GM23248 (cell line): ENCODE measurements around the gene TM4SF20. TPM values are rescaled to one million over a fixed set of nuclear protein-coding genes. Genes with fewer than 3 reads are reported as not detected.

Source experiments
- DNase-seq: peaks from one replicate; pipeline ENCODE4 v3.0.0-alpha.2; 2015
- H2AFZ ChIP-seq: fragments of 200-600 bp; sonication (generic); 2 replicates; pipeline ENCODE4 v1.6.1; 2016; ENCODE audit warnings: antibody characterized with exemption
- H3F3A ChIP-seq: fragments of 200-600 bp; sonication (generic); 2 replicates; pipeline ENCODE4 v1.6.1; 2016; ENCODE audit warnings: mild to moderate bottlenecking, antibody characterized with exemption, mixed run types; ENCODE audit not compliant: insufficient read depth
- H3K27ac ChIP-seq: fragments of 200-600 bp; sonication (generic); 2 replicates; pipeline ENCODE4 v1.5.1; 2016; ENCODE audit warnings: mild to moderate bottlenecking
- H3K27me3 ChIP-seq: fragments of 200-600 bp; sonication (generic); replicated peaks from 2 replicates; pipeline ENCODE4 v1.6.1; 2016; ENCODE audit warnings: mild to moderate bottlenecking; ENCODE audit not compliant: insufficient read depth
- H3K36me3 ChIP-seq: fragments of 200-600 bp; sonication (generic); 2 replicates; pipeline ENCODE4 v1.6.1; 2016; ENCODE audit warnings: low read depth, mild to moderate bottlenecking
- H3K4me1 ChIP-seq: fragments of 200-600 bp; sonication (generic); 2 replicates; pipeline ENCODE4 v1.6.1; 2016; ENCODE audit warnings: mild to moderate bottlenecking; ENCODE audit not compliant: insufficient read depth
- H3K4me2 ChIP-seq: fragments of 200-600 bp; sonication (generic); one replicate; pipeline ENCODE4 v1.6.1; 2016; ENCODE audit warnings: mild to moderate bottlenecking; ENCODE audit not compliant: unreplicated experiment
- H3K4me3 ChIP-seq: fragments of 200-600 bp; sonication (generic); 2 replicates; pipeline ENCODE4 v1.5.1; 2016; ENCODE audit warnings: mild to moderate bottlenecking
- H3K79me2 ChIP-seq: fragments of 200-600 bp; sonication (generic); 2 replicates; pipeline ENCODE4 v1.6.1; 2016; ENCODE audit warnings: mild to moderate bottlenecking; ENCODE audit not compliant: insufficient read depth
- H3K9ac ChIP-seq: fragments of 200-600 bp; sonication (generic); 2 replicates; pipeline ENCODE4 v1.6.1; 2016; ENCODE audit warnings: mild to moderate bottlenecking
- H3K9me2 ChIP-seq: fragments of 200-600 bp; sonication (generic); 2 replicates; pipeline ENCODE4 v1.6.1; 2016; ENCODE audit warnings: mixed run types, mild to moderate bottlenecking, moderate library complexity; ENCODE audit not compliant: insufficient read depth
- H3K9me3 ChIP-seq: fragments of 200-600 bp; sonication (generic); one replicate; pipeline ENCODE4 v1.6.1; 2017; ENCODE audit warnings: low read depth
- H4K20me1 ChIP-seq: fragments of 200-600 bp; sonication (generic); 2 replicates; pipeline ENCODE4 v1.6.0; 2016; ENCODE audit not compliant: insufficient read depth
- EZH2 ChIP-seq: fragments of 200-600 bp; sonication (generic); IDR thresholded peaks from 2 replicates; pipeline ENCODE4 v1.6.1; 2018; ENCODE audit warnings: antibody characterized with exemption, mild to moderate bottlenecking; ENCODE audit not compliant: insufficient read depth, poor library complexity, severe bottlenecking
- EZH2phosphoT487 ChIP-seq: fragments of 200-600 bp; sonication (generic); IDR thresholded peaks from 2 replicates; pipeline ENCODE4 v1.6.1; 2018; ENCODE audit warnings: antibody characterized with exemption, moderate library complexity, mild to moderate bottlenecking, low read depth; ENCODE audit not compliant: insufficient read depth
- WGBS, 2 experiments: methylation state at CpG; one replicate each; pipeline ENCODE4 v1.1.6; 2015 to 2017; ENCODE audit warnings: low lambda C conversion rate in 2 of 2, low coverage in 1 of 2; ENCODE audit errors: missing lambda C conversion rate in 2 of 2; 5-methylcytosine and 5-hydroxymethylcytosine counted together
- in situ Hi-C: fragments of 300-500 bp; cut with MboI; formaldehyde crosslinking; loops from 2 replicates; pipeline ENCODE4 v1.15.0; 2020
- polyA plus RNA-seq: library from polyadenylated mRNA; unstranded; fragments of >200 nt; fragmentation: Nextera tagmentation; extraction: Ambion mirVana; gene quantifications from 2 replicates; pipeline ENCODE4 v1.2.1, GENCODE V29; 2016
- total RNA-seq: library from RNA; depleted of rRNA; stranded (reverse); fragments of >200 nt; shearing (Covaris generic); gene quantifications from 2 replicates; pipeline ENCODE4 v1.2.3, GENCODE V29; 2014

TM4SF20 gene
- total and polyA plus RNA-seq, 2 experiments from 2014 or later, result 16.8 to 18.7 TPM

DNA sequence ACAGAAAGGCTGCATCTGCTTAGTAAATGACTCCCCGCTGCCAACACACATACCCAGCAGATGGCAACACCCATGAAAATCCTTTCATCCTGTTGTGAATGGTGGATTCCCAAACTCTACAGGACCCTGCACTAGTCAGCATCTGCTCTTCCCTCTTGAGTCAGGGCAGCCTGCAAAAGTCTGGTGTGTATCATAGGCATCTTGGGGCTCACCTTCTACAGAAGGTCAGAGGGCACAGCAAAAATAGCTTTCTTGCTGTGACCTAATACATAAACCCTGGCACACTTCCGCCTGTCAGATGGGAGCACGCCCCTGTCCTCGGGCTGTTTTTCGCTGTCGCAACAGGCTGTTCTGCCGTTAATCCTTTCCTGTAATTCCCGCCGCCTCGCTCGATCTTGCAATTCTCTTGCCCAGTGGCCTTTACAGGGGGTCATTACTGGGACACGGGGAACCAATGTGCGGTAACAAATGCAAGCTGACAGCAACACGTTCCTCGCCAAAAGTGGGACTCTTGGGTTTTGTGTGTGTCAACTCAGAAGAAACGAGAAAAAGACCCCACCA, 28.6 kb upstream of the TM4SF20 start:
- 13 to 21% methylated on average over 16 of the region's 16 CpGs for WGBS, 2 experiments
- Histone ChIP-seq H3K9me3 (no peaks in the 10 kb centered on the region), H3K4me2 (peak overlapping the region; percentile 62), H3K79me2 (no peaks in the 10 kb centered on the region), H3K4me1 (peaks cover 33% of the 10 kb centered on the region), H2AFZ (peak overlapping the region; percentile 52), H3K9ac (peak overlapping the region; percentile 81; the same call in 1 of the 2 replicates), H3K9me2 (no peaks in the 10 kb centered on the region), H3K36me3 (no peaks in the 10 kb centered on the region), H4K20me1 (no peaks in the 10 kb centered on the region), H3K27me3 (no peaks in the 10 kb centered on the region), H3F3A (peaks cover 34% of the 10 kb centered on the region), H3K27ac (peak overlapping the region; percentile 98), H3K4me3 (no peak overlapping the region; the same call in 1 of the 2 replicates)
- TF ChIP-seq EZH2phosphoT487 (no peak), EZH2 (no peak)
- in situ Hi-C loops, result loop anchor here (5.0 kb wide), 1 partner anchor 360 kb away; no protein-coding TSS in a partner anchor
- peak; percentile 73 for DNase-seq

DNA sequence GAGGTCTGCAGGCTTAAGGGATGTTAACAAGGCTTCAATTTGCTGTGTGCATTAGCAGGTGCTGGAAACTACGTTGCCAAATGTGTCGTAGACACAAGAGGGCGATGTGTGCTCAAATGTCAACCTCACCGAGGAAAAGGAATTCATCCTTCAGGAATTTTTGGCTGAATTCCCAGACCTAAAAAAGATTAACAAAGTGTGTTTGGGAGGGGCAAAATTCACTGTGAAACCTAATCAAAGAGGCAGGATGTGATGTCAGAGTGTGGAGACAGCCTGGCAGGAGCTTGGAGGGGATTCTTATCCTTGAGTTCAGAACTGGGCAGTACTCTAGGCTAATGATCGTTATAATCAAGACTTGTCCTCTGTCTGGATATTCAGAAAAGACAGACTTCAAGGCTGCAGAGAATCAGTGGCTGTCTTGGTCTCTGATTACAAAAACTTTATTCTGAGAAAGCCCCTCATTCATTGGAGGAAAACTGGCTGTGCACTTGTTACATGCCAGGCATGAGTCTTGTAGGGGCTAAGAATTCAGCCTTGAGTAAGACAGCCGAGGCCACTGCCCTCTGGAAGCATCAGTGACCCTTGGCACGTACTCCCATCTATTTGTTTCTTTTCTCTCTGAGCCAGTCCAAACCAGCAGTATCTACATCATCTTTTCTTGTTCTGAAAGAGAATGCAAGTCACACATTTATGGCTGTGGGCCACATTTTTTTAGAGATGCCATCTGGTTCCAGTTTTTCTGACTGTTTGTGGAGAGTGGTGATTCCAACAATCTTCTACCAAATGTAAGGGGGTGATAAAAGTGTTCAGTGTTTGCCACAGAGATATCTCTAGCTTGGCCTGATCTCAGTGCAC, 27.3 kb upstream of the TM4SF20 start:
- H4K20me1 ChIP-seq, result no peaks in the 10 kb centered on the region
- in situ Hi-C loops, result loop anchor here (5.0 kb wide), 1 partner anchor 361 kb away; no protein-coding TSS in a partner anchor
- no peaks in the 10 kb centered on the region for H3K79me2 ChIP-seq
- DNase-seq, result peak; percentile 98
- peaks cover 30% of the 10 kb centered on the region for H3K4me1 ChIP-seq
- peak overlapping the region; percentile 62 for H3K4me2 ChIP-seq
- peak overlapping the region; percentile 52 for H2AFZ ChIP-seq
- H3K27me3 ChIP-seq, result no peaks in the 10 kb centered on the region
- H3K4me3 ChIP-seq, result peak overlapping the region; percentile 50
- peak overlapping the region; percentile 98 for H3K27ac ChIP-seq
- peak overlapping the region; percentile 81 for H3K9ac ChIP-seq
- H3K9me2 ChIP-seq, result no peaks in the 10 kb centered on the region
- no peaks in the 10 kb centered on the region for H3K9me3 ChIP-seq
- H3K36me3 ChIP-seq, result no peaks in the 10 kb centered on the region
- WGBS, 2 experiments, result 0 to 2% methylated on average over 7 of the region's 7 CpGs
- TF ChIP-seq EZH2 (no peak), EZH2phosphoT487 (no peak)
- H3F3A ChIP-seq, result peaks cover 33% of the 10 kb centered on the region

DNA sequence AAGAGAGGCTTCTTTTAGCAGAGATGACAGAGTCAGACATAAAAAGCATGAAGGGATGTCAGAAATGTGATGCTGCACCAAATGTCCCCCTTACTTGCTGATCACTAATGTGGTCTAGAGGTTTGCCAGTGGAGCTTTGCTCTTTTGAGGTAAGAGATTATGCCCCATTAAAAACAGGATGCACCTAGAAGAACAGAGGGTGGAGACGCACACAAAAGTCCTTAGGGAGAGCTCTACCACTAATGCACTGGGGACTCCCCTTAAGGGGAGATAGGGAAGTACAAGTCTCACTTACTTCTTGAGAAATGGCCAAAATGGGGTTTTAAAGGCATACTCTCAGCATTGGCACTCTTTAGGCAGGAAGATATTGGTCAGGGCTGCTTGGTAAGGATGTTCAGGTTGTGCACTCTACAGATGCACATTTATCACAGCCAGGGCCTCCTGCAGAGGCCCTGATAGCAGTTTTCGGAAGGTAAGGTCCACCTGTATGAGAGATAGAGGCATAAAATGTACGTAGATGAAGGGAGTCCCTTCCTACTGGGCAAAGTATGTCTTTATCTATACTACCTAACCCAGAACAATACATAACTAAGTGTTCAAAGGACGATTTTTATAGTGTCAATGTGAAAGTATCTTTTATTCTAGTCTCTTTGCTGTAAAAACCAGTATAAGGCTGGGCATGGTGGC, 25.6 kb upstream of the TM4SF20 start:
- Histone ChIP-seq H3K4me2 (no peak overlapping the region), H3K79me2 (no peaks in the 10 kb centered on the region), H3K9me2 (no peaks in the 10 kb centered on the region), H3K27ac (no peak overlapping the region), H2AFZ (no peak overlapping the region), H3K36me3 (no peaks in the 10 kb centered on the region), H3K9ac (no peak overlapping the region), H3K27me3 (no peaks in the 10 kb centered on the region), H3K4me1 (peaks cover 23% of the 10 kb centered on the region), H3K4me3 (no peak overlapping the region), H3F3A (peaks cover 27% of the 10 kb centered on the region), H4K20me1 (no peaks in the 10 kb centered on the region), H3K9me3 (no peaks in the 10 kb centered on the region)
- no peak for DNase-seq
- 86 to 95% methylated on average over 4 of the region's 4 CpGs for WGBS, 2 experiments
- TF ChIP-seq EZH2, result no peak
- no peak for TF ChIP-seq EZH2phosphoT487
- in situ Hi-C loops, result loop anchor here (5.0 kb wide), 1 partner anchor 363 kb away; no protein-coding TSS in a partner anchor

DNA sequence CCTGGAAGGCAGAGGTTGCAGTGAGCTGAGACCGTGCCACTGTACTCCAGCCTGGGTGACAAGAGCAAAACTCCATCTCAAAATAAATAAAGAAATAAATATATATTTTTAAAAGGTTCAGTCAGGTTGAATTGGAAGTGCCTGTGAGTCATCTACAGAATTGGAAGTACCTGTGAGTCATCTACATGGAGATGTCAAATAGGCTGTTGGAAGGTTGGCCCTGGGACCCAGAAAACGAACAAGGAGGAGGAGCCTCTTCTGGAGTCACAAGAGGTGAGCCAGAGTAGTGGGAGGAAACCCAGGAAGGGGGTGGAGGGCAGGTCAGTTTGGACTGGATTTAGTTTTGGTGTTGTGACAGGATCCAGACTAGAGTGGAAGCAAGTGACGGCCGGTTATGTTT, 23.9 kb upstream of the TM4SF20 start:
- Histone ChIP-seq H3K9ac (no peak overlapping the region), H3K4me2 (no peak overlapping the region), H3K79me2 (no peaks in the 10 kb centered on the region), H4K20me1 (no peaks in the 10 kb centered on the region), H3K27ac (no peak overlapping the region), H3K4me3 (no peak overlapping the region), H3K9me2 (no peaks in the 10 kb centered on the region), H3K27me3 (no peaks in the 10 kb centered on the region), H3F3A (peaks cover 24% of the 10 kb centered on the region), H2AFZ (no peak overlapping the region), H3K9me3 (no peaks in the 10 kb centered on the region), H3K4me1 (peaks cover 22% of the 10 kb centered on the region), H3K36me3 (no peaks in the 10 kb centered on the region)
- TF ChIP-seq EZH2phosphoT487, result no peak
- no peak for TF ChIP-seq EZH2
- in situ Hi-C loops, result no loop called here
- DNase-seq, result no peak
- WGBS, 2 experiments, result 61 to 62% methylated on average over 4 of the region's 4 CpGs
